HG02973 (cell line): Measurements from ENCODE around the gene NLN.
A peak's percentile ranks its signal among the peaks of the same experiment; 100 is the strongest.
"Not testable (repeated sequence)": the region's sequence is repeated elsewhere in the genome, so short reads cannot be mapped to it uniquely, and the experiment has no call there.

Source experiments
- ATAC-seq: cut with Tn5 transposase; IDR thresholded peaks from one replicate; pipeline ENCODE4 v1.9.1; 2021; ENCODE audit warnings: moderate library complexity; ENCODE audit not compliant: unreplicated experiment

The NLN gene

DNA sequence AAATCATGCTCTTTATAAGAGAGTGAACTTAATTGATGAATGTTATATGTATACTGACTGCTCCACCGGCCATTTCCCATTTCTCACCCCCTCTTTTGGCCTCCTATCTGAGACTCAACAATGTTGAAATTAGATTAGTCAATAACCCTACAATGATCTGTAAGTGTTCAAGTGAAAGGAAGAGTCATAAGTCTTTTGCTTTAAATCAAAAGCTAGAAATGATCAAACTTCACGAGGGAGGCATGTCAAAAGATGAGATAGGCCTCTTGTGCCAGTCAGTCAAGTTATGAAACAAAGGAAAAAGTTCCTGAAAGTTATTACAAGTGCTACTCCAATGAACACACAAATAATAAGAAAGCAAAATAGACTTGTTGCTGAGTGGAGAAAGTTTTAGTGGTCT, 83.1 kb downstream of the NLN start:
- ATAC-seq: no peak

DNA sequence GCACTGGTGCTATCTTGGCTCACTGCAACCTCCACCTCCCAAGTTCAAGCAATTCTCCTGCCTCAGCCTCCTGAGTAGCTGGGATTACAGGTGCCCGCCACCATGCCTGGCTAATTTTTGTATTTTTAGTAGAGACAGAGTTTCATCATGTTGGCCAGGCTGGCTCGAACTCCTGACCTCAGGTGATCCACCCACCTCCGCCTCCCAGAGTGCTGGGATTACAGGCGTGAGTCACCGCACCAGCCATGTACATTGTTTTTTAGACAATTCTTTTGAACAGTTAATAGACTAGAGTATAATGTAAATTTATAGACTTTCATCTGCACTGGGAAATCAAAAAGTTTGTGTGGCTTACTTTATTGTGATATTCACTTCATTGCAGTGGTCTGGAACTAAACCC, 85.5 kb downstream of the NLN start:
- ATAC-seq: not testable (repeated sequence)

DNA sequence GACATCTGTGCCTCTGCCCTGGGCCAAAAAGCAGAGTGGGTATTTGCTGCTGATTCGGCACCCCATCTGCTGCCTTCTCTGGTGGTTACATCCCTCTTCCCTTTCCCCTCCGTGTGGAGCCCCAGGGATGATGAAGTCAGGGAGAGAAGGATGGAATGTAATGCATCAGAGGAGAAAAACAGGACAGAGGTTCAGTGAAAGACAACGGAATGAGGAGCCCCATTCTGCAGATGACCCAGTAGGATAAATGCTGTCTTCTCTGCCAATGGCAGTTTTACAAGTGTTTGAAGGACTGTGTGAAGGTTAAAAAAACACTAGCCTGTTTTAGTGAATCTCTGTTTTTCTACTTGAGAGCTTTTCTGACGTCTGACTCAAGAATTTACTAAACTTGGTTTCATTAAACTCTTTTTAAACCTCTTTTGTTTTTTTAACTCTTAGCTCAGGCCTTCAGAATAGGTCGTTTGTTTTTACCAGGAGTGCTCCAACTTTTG, 86.3 kb downstream of the NLN start:
- no peak for ATAC-seq

DNA sequence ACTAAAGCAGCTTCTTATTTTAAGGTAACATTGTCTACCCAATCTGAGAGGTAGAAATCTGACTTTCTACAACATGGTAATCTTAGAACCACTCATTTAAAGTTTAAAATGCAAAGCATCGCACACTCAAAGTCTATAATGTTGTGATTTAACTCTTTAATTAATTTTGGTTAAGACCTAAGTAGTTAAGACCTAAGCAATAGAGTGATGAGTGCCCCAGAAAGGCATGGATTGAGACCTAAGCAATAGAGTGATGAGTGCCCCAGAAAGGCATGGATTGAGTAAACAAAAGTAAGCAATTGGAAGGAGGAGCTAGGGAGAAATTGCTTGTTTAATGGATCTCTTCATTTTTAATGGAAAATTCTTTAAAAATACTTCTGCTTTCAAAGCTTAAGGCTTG, 86.8 kb downstream of the NLN start:
- ATAC-seq: no peak

GRCh38 chr5:65809817-65810531, 88.0 kb downstream of the NLN start:
- ATAC-seq: no peak

DNA sequence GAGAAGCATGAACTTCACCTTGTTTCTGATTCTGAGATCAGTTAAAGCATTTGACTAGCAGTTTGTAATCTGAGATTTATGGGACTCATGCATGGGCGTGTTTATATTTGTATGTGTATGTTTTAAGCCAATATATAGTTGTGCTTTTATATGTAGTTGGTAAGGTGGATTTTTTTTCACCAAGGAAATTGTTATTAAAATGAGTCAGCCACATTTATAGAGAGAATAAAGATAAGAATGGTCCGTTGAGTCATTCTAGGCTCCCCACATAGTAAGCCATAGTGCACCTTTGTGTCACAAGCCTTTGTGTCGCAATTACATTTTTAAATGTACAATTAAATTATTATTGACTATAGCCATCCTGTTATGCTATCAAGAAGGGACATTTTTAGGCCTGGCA, 89.0 kb downstream of the NLN start:
- no peak for ATAC-seq

DNA sequence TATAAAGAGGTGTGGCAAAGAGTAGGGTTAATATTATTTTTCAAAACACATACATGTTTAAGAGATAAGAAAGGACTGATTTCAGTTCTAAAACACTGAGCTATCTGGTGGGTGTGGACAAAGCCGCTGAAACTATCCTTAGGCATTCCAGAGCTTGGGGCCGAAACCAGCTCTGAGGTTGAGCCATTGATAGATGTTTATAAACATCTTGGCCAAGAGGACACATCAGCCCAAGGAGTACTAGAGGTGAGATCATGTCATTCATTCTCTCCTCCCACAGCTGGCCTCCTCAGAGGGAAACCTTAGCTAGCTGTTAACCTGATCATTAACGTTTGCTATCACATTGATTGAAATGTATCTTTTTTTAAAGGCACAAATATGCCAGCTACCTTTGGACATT, 89.9 kb downstream of the NLN start:
- ATAC-seq: no peak

DNA sequence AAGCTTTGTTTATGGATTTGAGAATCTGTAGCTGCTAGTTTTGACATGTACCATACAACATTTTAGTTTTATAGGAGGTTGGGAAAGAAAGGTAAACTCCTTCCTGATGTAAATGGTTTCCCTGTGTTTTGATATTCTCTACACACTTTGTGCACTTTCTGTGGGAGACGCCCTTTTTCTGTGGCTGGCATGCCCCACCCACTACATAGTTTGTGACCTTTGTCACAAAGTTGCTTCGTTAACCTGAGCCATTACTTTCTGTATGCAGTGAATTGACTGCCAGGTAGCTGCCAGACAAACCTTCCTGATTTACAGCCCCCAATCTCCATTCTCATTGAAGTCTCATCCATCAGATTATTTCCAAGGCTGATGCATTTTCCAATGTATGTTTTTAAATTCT, 90.6 kb downstream of the NLN start:
- no peak for ATAC-seq

GRCh38 chr5:65813174-65813573, 91.2 kb downstream of the NLN start:
- no peak for ATAC-seq

DNA sequence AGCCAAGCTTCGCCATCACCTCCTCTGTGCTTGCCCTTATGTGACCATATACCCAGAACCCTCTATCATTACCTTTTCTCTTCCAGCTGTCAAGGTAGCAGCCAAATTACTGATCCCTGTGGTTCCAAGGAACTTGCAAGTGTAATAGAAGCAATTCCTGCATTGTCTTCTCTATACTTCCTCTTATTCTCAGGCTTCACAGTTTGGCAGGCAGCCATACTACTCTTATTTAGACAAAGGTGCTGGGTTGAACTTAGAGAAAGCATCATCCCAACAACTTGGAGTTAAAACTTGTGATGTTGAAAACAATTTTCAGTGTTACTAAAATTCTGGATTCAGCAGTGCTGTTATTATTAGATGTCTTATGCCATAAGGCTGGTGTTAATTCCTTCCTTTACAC, 93.2 kb downstream of the NLN start:
- ATAC-seq: no peak

- no peak for ATAC-seq
Observed at GRCh38 chr5:65816729-65817128, 94.7 kb downstream of the NLN start.

GRCh38 chr5:65817931-65818330, 95.9 kb downstream of the NLN start:
- ATAC-seq: no peak

GRCh38 chr5:65818592-65818991, 96.6 kb downstream of the NLN start:
- no peak for ATAC-seq

- ATAC-seq: no peak
Observed at GRCh38 chr5:65819215-65819904, 97.4 kb downstream of the NLN start.

GRCh38 chr5:65819905-65820240, 97.9 kb downstream of the NLN start:
- ATAC-seq: no peak

- no peak for ATAC-seq
Observed at GRCh38 chr5:65820373-65820772, 98.4 kb downstream of the NLN start.

- ATAC-seq: no peak
Observed at GRCh38 chr5:65821966-65822365, 100.0 kb downstream of the NLN start.

- no peak for ATAC-seq
Observed at GRCh38 chr5:65822710-65823109, 100.7 kb downstream of the NLN start.

GRCh38 chr5:65823204-65823603, 101.2 kb downstream of the NLN start:
- ATAC-seq: no peak

DNA sequence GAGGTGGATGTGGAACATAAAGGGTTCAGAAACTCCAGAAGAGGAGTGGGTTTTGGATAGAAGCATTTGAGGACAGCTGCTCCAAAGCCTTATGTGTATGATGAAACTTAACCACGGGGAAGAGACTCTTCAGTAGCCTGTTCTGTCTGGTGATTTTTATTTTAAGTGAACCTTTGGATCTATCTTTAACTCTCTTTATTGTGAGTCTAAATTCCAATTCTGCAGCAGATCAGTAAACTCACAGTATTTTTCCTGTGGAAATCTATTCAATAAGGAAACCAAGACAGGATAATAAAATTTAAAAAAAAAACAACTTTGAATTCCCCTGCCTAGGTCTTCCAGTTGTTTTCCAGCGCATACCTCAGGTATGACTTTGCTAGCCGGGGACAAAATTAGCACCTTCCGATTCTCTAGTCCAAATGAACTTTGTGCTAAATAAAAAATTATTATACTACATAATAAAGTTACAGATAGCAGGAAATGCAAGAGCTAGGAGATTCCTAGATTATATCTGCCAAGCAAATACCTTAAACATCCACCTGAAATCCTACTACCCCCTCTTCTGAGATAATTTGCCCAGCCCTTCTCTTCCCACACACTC, 101.9 kb downstream of the NLN start:
- ATAC-seq: no peak

DNA sequence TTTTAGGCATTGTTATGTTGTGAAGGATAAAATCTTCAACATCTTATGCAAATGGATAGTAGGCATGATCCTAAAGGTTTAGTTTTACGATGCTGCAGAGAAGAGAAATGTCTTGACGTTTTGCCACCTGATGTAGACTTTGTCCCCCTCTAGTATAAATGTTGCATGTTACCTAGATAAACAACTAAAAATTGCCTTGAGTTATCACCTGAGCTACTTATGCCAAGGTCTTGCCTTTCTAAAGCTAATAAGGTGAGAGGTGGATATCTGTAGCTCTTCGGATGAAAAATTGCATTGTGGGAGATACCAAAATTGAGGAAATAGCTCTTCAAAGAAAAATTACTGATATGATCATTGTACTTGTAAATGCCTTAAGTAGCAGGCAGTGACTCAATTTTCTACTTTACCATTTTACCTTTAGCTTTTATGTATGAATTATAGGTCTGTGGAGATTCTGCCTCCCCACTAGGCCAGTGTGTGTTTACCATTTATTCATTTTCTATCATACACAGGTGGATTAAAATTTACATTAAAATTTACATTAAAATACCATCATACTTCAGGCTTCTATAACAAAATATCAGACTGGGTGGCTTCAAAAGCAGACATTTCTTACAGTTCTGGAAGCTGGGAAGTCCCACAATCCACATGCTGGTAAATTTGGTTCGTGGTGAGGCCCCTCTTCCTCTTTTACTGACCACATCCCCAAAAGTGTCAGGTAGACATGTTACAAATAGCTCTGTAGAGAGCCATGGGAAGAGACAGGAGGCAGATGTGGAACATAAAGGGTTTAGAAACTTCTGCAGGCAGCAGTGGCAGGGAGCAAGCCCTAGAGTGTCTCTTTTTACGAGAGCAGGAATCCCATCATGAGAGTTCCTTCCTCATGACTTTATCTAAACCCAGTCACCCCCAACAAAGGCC, 103.7 kb downstream of the NLN start:
- peak; percentile 62 for ATAC-seq
